Measurements from ENCODE around the gene RMND5B.

DNA sequence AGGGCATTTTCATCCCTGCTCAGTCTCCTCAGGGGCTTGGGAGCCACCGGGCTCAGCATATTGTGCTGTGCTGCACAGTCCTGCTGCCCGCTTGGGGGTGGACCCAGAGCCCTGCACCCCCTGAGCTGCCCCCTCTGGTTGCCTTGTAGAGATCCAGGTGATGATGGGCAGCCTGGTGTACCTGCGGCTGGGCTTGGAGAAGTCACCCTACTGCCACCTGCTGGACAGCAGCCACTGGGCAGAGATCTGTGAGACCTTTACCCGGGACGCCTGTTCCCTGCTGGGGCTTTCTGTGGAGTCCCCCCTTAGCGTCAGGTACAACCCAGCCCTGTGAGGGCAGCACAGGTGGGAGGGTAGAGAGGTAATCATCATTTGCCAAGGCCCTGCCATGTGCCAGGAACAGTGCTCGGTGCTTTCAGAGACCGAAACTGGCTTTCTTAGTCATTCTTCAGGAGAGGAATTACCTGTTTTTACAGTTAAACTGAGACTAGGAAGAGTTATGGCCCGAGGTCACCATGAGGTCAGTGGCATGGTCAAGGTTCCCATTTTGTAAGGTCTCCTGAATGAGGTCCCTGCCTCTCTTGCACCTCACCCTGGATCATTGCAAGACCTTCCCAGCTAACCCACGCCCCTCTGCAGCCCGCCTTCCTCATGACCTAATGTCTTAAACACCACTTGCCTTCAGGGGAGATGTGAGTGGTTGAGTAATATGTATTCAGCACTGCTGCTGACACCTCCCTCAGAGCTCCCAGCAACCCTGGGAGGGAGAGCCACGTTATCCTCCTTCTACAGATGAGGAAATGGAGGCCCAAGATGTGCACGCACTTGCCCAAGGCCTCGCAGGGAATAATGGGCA lies 15.4 kb downstream of the RMND5B start:
- TF ChIP-seq CTCF (IDR thresholded peaks at IDR 0.05) = peak; percentile 79
- no peak for TF ChIP-seq EZH2 (IDR thresholded peaks at IDR 0.05; ENCODE audit: borderline replicate concordance, insufficient read depth, low read depth, low read length, poor library complexity, severe bottlenecking)
